Heart right ventricle (tissue), 16 donors: Measurements from ENCODE around the gene WDR43. TPM values are rescaled to one million over a fixed set of nuclear protein-coding genes. Genes with fewer than 3 reads are reported as not detected.
"Not testable (repeated sequence)": the region's sequence is repeated elsewhere in the genome, so short reads cannot be mapped to it uniquely, and the experiment has no call there.

Experiments used
- ATAC-seq, 8 donors: fragments of 200-7000 bp; cut with Tn5 transposase; one replicate each; pipeline ENCODE4 v1.9.1; 2020; ENCODE audit warnings: mild to moderate bottlenecking in 8 of 8, moderate library complexity in 8 of 8, moderate number of reproducible peaks in 1 of 8
- DNase-seq, 2 donors: peaks; one replicate each; pipeline ENCODE4 v3.0.0-alpha.2; 2020
- H3K27ac ChIP-seq, 10 donors: fragments of 200-600 bp; sonication (generic) in 2 of 10; one replicate each; pipeline versions ENCODE4 v1.5.0 to v1.8.0; 2020 to 2022; ENCODE audit warnings: mild to moderate bottlenecking in 3 of 10
- H3K27me3 ChIP-seq, 7 donors: fragments of 200-600 bp; one replicate each; pipeline ENCODE4 v1.8.0; 2021 to 2022; ENCODE audit warnings: mild to moderate bottlenecking in 2 of 7
- H3K36me3 ChIP-seq, 9 donors: fragments of 200-600 bp; sonication (generic) in 1 of 9; one replicate each; pipeline versions ENCODE4 v1.5.0 to v1.8.0; 2020 to 2022; ENCODE audit warnings: mild to moderate bottlenecking in 2 of 9
- H3K4me1 ChIP-seq, 9 donors: fragments of 200-600 bp; sonication (generic) in 1 of 9; one replicate each; pipeline versions ENCODE4 v1.5.0 to v1.8.0; 2020 to 2022; ENCODE audit warnings: mild to moderate bottlenecking in 4 of 9
- H3K4me3 ChIP-seq, 10 donors: fragments of 200-600 bp; sonication (generic) in 2 of 10; one replicate each; pipeline versions ENCODE4 v1.5.0 to v1.8.0; 2020 to 2022; ENCODE audit warnings: mild to moderate bottlenecking in 7 of 10, moderate library complexity in 2 of 10
- H3K9me3 ChIP-seq, 11 donors: fragments of 200-600 bp in 10 of 11; sonication (generic) in 2 of 11; one replicate each; pipeline versions ENCODE4 v1.5.0 to v1.8.0; 2013 to 2022; ENCODE audit warnings: mild to moderate bottlenecking in 2 of 11, control low read depth in 1 of 11, moderate library complexity in 1 of 11
- WGBS, 2 donors: extraction: QIAGEN DNeasy Blood & Tissue Kit; methylation state at CpG; one replicate each; pipeline ENCODE4 v1.1.7; 2013; ENCODE audit warnings: inconsistent platforms in 1 of 2; 5-methylcytosine and 5-hydroxymethylcytosine counted together
- intact Hi-C, 10 donors: fragments of 100-400 bp; cut with DNase I; formaldehyde crosslinking; loops; one replicate each; pipeline versions ENCODE4 v1.11.1 to v1.14.2; 2022
- polyA plus RNA-seq, 2 donors: library from polyadenylated mRNA; stranded (reverse); fragments of 200-250 nt; gene quantifications; one replicate each; pipeline ENCODE4 v1.2.3, GENCODE V29; 2013
- total RNA-seq, 10 donors: library from RNA; stranded (reverse); fragmentation: NEBNext Ultra II Directional in 3 of 10; extraction: Animal tissue kit (Norgen Biotek cat#: 25700) in 3 of 10; gene quantifications; one replicate each; pipeline versions ENCODE4 v1.2.1 to v1.2.4, GENCODE V29; 2021 to 2023
- TF ChIP-seq, protein P1 (sequence below), 9 donors: fragments of 200-600 bp; sonication (generic) in 2 of 9; IDR thresholded peaks; one replicate each; pipeline versions ENCODE4 v1.5.0 to v1.8.0; 2021 to 2022; ENCODE audit warnings: antibody characterized with exemption in 9 of 9, mild to moderate bottlenecking in 5 of 9, moderate library complexity in 1 of 9
- donor health status: Arrhythmogenic right ventricular cardiomyopathy.
- donor health status: ischemic (EF 13 %, LVEDD 7.1; RV severe dilation, severe dysfunction).
- donor health status: healthy with polysubstance abuse.
- donor health status: DM: no; HTN: yes; CAD: no.
- donor health status: DM: no; HTN: no; CAD: no.
- donor health status: ischemic (EF 25% LVEDD 6.9; RV normal size, moderate dysfunction).
- donor health status: ischemic (EF 25% LVEDD 5.7; RV mildly dilated, moderate dysfunction).
- donor health status: healthy.
- donor health status: DM: yes; HTN: yes; CAD: no.
- donor health status: Ischemic cardiomyopathy.
- donor health status: ischemic (EF 35%, LVEDD 5.7; RV mildly dilated, moderate dysfunction).
- donor health status: nonischemic (EF 11% LVEDD 7.7; RV severe dilation, severe dysfunction).
- donor health status: DM: yes; HTN: yes; CAD: no.
- donor health status: PGD.
- donor health status: ischemic (EF 29% LVEDD 5.4; RV normal size, mild dysfunction).
- donor health status: nonischemic (EF 23%, LVEDD 6.1; RV moderate dilation, normal function).

WDR43 gene
- total and polyA plus RNA-seq, 12 donors, result 5.9 to 42.1 (median 22.3) TPM

DNA sequence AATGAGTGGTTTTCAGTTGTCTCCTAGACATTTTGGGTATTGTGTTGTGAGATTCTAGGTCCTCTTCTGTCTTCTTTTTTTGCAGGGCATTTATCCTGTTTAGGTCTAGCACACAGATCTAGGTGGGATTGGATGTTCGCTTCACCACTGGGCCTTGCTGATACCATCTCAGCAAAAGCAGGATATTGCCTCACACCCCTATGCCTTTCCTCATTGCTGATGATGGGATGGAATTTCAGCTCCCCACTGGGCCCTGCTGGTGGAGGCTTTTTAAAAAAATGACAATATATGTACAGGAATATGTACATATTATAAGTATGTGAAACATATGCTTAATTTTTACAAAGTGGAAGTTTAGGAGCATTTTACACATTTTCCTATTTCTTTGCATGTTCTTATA lies 81.2 kb downstream of the WDR43 start:
- 80 to 86% methylated on average over 1 of the region's 1 CpG for WGBS, 2 donors
- H3K36me3 ChIP-seq, result no peaks in the 10 kb centered on the region
- DNase-seq, result no peak
- H3K27me3 ChIP-seq, result no peaks in the 10 kb centered on the region
- TF ChIP-seq, protein P1, sequence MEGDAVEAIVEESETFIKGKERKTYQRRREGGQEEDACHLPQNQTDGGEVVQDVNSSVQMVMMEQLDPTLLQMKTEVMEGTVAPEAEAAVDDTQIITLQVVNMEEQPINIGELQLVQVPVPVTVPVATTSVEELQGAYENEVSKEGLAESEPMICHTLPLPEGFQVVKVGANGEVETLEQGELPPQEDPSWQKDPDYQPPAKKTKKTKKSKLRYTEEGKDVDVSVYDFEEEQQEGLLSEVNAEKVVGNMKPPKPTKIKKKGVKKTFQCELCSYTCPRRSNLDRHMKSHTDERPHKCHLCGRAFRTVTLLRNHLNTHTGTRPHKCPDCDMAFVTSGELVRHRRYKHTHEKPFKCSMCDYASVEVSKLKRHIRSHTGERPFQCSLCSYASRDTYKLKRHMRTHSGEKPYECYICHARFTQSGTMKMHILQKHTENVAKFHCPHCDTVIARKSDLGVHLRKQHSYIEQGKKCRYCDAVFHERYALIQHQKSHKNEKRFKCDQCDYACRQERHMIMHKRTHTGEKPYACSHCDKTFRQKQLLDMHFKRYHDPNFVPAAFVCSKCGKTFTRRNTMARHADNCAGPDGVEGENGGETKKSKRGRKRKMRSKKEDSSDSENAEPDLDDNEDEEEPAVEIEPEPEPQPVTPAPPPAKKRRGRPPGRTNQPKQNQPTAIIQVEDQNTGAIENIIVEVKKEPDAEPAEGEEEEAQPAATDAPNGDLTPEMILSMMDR (IDR thresholded peaks at IDR 0.05), result no peak
- H3K9me3 ChIP-seq, result peaks cover 0 to 8% (median 0%) of the 10 kb centered on the region in 11 donors
- no peak for ATAC-seq
- H3K4me1 ChIP-seq, result peaks cover 0 to 19% (median 0%) of the 10 kb centered on the region in 9 donors
- intact Hi-C loops, result no loop called here
- no peak overlapping the region for H3K27ac ChIP-seq
- H3K4me3 ChIP-seq, result no peak overlapping the region

DNA sequence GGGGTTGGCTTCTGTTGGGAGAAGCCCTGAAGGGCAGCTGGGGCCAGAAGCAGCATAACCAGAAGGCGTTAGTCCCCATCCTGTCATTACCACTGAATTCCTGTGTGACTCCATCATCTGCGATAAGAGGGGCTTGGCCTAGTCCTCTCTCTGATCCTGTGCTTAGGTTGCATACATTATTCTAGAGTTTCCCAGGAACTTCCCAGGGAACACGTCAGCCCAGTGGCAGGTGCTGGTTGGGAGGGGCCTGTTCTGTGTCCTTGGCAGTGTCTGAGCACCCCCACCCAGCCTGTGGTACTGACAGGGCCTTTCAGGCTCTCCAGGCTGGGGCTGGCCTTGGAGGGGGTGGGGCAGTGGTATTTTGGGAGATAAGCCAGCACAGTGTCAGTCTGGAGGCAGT lies 82.1 kb downstream of the WDR43 start:
- H3K27ac ChIP-seq, result peak overlapping the region in 5 of 10 donors; percentile 29 to 67 (median 58)
- H3K36me3 ChIP-seq, result no peaks in the 10 kb centered on the region
- TF ChIP-seq, protein P1 (IDR thresholded peaks at IDR 0.05), result no peak
- H3K4me1 ChIP-seq, result peaks cover 0 to 27% (median 7%) of the 10 kb centered on the region in 9 donors
- DNase-seq (peak in 1 of 2 donors; percentile 59), ATAC-seq (peak; percentile 53 to 85 (median 66))
- no peak overlapping the region for H3K4me3 ChIP-seq
- no peaks in the 10 kb centered on the region for H3K27me3 ChIP-seq
- intact Hi-C loops, result no loop called here
- 51 to 56% methylated on average over 3 of the region's 3 CpGs for WGBS, 2 donors
- H3K9me3 ChIP-seq, result peaks cover 0 to 8% (median 0%) of the 10 kb centered on the region in 11 donors

DNA sequence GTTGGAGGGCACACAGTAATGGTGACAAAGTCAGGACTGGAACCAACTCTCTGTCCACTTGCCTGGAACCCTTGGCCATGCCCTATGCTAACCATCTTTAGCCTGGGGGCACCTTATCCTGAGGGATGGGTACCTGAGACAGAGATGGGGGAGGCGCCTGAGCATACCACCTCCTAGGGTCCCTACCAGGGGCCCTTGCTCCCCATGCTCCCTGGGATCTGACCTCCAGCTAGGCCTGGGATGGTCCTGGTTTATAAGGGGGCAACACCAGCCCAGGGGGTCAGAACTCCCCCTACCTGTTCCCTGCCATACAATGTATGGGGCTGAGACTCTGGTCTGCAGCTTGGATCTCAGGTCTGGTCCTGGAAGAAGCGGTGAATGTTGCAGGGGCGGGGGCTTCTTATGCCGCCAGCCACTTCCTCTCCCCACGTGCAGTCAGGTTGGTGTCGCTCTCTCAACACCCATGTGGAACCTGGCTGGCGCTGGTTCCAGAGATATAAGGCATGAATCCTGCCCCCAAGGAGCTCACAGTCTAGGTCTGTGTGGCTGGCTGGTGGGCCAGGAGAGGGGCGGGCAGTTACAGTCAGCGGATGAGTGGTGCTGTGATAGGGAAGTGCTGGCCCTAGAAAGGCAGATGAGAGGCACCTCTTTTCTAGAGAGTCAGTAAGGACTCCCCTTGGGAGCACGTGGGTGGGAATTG lies 82.9 kb downstream of the WDR43 start:
- TF ChIP-seq, protein P1 (IDR thresholded peaks at IDR 0.05), result no peak
- no peak for DNase-seq
- intact Hi-C loops, result no loop called here
- peak overlapping the region in 5 of 10 donors; percentile 29 to 67 (median 58) for H3K27ac ChIP-seq
- H3K4me1 ChIP-seq, result peaks cover 0 to 32% (median 7%) of the 10 kb centered on the region in 9 donors
- peaks cover 0 to 8% (median 0%) of the 10 kb centered on the region in 11 donors for H3K9me3 ChIP-seq
- no peak overlapping the region for H3K4me3 ChIP-seq
- ATAC-seq, result peak in 1 of 8 donors; percentile 3
- H3K36me3 ChIP-seq, result no peaks in the 10 kb centered on the region
- WGBS, 2 donors, result 89 to 90% methylated on average over 10 of the region's 10 CpGs
- no peaks in the 10 kb centered on the region for H3K27me3 ChIP-seq

DNA sequence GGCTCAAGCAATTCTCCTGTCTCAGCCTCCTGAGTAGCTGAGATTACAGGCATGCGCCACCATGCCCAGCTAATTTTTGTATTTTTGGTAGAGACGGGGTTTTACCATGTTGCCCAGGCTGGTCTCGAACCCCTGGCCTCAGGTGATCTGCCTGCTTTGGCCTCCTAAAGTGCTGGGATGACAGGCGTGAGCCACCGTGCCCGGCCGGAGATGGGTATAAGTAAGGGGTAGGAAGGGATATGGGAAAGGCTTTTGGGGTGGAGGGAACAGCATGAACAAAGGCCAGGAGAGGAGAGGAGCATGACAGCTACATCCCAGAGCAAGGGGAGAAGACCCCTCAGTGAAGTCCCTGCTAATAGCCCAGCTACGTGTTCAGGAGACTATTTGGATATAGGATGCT lies 83.5 kb downstream of the WDR43 start:
- H3K27me3 ChIP-seq, H3K9me3 ChIP-seq, H3K27ac ChIP-seq, H3K4me3 ChIP-seq, intact Hi-C loops, DNase-seq, ATAC-seq, H3K36me3 ChIP-seq: not testable (repeated sequence)
- 85 to 94% methylated on average over 8 of the region's 8 CpGs for WGBS, 2 donors
- H3K4me1 ChIP-seq, result peaks cover 0 to 32% (median 7%) of the 10 kb centered on the region in 9 donors

DNA sequence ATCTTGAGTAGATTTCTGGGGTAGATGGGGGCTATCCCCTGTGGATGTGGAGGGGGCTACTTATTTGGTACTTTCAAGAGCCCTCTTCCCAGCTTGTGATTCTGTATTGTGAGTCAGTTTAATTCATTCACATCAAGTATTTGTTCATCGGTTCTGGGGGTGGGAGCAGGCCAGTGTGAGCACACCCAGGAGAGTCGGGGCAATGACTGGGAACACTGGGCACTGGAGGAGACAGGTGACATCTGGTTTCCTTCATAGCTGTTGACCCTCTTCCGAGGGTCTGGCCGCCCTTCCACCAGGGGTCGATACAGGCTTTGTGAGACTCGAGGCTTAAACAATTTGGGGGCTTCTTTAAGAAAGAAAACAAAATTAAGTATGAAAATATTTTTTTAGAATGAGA lies 84.1 kb downstream of the WDR43 start:
- WGBS, 2 donors, result 68 to 71% methylated on average over 6 of the region's 6 CpGs
- DNase-seq (no peak), ATAC-seq (no peak)
- Histone ChIP-seq H3K9me3 (peaks cover 0 to 8% (median 0%) of the 10 kb centered on the region in 11 donors), H3K4me3 (no peak overlapping the region), H3K4me1 (peaks cover 0 to 32% (median 7%) of the 10 kb centered on the region in 9 donors), H3K36me3 (no peaks in the 10 kb centered on the region), H3K27ac (no peak overlapping the region), H3K27me3 (no peaks in the 10 kb centered on the region)
- TF ChIP-seq, protein P1 (IDR thresholded peaks at IDR 0.05), result no peak
- intact Hi-C loops, result no loop called here
